LHCN-M2 (cell line): ENCODE measurements around the gene PPIE. TPM values are rescaled to one million over a fixed set of nuclear protein-coding genes. Genes with fewer than 3 reads are reported as not detected.

Experiments used
- DNase-seq: peaks from one replicate; pipeline ENCODE4 v3.0.0-alpha.2; 2012; ENCODE audit warnings: low read depth
- total RNA-seq: library from RNA; depleted of rRNA; stranded (reverse); fragments of >200 nt; gene quantifications from 2 replicates; pipeline ENCODE4 v1.2.3, GENCODE V29; 2014; rRNA removed

The PPIE gene
- total RNA-seq, 1 experiment from 2014 or later: 40.6 TPM

DNA sequence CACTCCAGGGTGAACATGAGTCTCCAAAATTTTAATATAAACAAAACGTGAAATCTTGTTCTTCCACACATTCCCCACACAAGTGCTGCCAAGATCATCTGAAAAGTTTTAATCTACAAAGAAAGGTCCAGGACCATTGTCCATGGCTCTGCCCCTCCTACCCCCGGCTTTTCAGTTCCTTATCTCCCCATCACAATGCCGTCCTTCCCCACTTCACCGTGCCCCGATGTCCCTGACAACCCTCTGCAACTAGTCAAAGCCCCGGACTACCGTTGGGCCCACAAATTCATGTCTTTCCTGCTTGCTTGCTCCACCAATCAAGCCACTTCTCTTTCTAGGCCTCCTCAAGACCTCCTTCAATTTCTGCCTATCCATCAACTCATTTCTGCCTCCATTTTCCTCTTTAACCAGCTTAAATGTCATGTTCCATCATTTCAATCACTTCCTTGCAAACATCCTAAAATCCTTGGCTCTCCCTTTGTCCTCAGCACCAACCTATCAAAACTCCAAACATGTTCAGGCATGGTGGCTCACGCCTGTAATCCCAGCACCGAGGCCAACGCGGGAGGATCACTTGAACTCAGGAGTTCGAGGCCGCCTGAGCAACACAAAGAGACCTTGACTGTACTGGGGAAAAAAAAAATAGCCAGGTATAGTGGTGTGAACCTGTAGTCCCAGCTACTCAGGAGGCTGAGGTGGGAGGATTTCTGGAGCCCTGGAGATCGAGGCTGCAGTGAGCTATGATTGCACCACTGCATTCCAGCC is 64.0 kb downstream of the PPIE start:
- DNase-seq: no peak

DNA sequence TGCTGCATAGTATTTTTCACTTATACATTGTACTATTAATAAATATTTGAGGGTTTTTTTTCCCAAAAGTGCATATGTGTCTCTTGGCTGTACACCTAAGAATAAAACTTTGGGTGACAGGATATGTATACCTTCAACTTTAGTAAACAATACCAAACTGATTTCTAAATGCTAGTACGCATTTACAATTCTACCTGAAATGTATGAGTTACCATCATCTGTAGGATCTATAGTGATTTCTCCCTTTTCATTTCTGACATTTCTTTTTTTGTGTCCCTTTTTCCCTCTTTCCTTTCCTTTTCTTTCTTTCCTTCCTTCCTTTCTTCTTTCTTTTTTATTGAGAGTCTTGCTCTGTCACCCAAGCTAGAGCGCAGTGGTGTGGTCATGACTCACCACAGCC is 66.7 kb downstream of the PPIE start:
- DNase-seq: no peak

DNA sequence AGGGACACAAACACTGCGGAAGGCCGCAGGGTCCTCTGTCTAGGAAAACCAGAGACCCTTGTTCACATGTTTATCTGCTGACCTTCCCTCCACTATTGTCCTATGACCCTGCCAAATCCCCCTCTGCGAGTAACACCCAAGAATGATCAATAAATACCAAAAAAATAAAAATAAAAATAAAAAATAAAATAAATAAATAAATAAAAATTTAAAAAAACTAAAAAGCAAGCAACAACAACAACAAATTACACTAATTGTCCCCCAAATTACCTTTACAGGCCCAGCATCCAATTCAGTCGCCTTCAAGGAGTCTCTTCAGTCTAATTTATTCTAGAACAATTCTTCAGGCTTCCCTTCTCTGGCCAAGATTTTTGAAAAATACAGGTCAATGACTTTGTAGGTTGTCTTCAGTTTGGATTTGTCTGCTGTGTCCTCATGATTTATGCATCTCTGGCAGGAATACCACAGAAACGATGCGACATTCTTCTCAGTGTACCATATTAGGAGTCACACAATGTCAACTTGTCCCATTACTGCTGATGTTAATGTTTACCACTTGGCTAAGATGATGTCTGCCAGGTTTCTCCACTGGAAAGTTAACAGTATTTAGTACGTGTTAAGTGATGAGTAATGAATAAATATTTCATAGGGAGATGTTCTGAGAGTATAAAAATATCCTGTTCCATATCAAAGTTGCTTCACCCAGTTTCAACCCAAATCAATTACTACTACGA is 70.3 kb downstream of the PPIE start:
- no peak for DNase-seq

DNA sequence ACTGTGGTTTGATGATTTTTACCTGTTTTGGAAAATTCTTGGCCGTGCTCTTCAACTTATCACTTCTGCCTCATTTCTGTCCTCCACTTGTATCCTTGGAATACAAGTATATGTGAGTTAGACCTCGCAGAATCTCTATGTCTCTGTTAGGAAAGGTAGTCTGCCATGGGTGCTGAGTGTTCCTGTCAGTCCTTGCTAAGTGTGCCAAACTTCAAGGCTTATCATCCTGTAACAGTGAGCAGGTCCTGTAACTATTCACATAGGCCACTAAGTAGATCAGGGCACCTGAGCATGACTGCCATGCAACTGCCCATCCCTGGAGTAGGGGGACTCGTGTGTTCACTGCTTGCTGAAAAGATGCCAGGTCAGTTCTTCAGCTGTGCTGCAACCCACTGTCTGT is 74.2 kb downstream of the PPIE start:
- DNase-seq: no peak

Other genes with a start within 250 kb of the PPIE start
- not detected in 2 replicates for gene BMP8A, start 247.2 kb upstream of the PPIE start, total RNA-seq
- gene PABPC4, start 162.1 kb upstream of the PPIE start, total RNA-seq: 170 and 199 TPM in 2 replicates
- gene HEYL, start 99.2 kb upstream of the PPIE start, total RNA-seq: 41.6 and 52.6 TPM in 2 replicates
- gene NT5C1A, start 66.8 kb upstream of the PPIE start, total RNA-seq: not detected in 2 replicates
- 1.6 and 3.1 TPM in 2 replicates for gene HPCAL4, start 47.4 kb upstream of the PPIE start, total RNA-seq
- 0.58 and 0.69 TPM in 2 replicates for gene OXCT2, start 32.5 kb downstream of the PPIE start, total RNA-seq
- 0.58 and 1.2 TPM in 2 replicates for gene BMP8B, start 50.0 kb downstream of the PPIE start, total RNA-seq
- 23.9 and 25.6 TPM in 2 replicates for gene TRIT1, start 144.6 kb downstream of the PPIE start, total RNA-seq
- 4.4 and 9.6 TPM in 2 replicates for gene MYCL, start 163.0 kb downstream of the PPIE start, total RNA-seq
- 9.7 and 12.3 TPM in 2 replicates for gene MFSD2A, start 216.3 kb downstream of the PPIE start, total RNA-seq